Spinal cord (tissue), 10 donors: ENCODE measurements around the gene ATP5MG. TPM values are rescaled to one million over a fixed set of nuclear protein-coding genes. Genes with fewer than 3 reads are reported as not detected.

Experiments
- DNase-seq, 6 donors: peaks; one replicate each; pipeline versions ENCODE4 v3.0.0 to v3.0.0-alpha.2; 2013 to 2015; ENCODE audit warnings: low spot score in 6 of 6, low read depth in 4 of 6
- H3K27ac ChIP-seq: one replicate; pipeline ENCODE4 v1.5.1; 2013; ENCODE audit warnings: low read depth, low read length, control low read depth
- H3K27me3 ChIP-seq: one replicate; pipeline ENCODE4 v1.6.1; 2013; ENCODE audit warnings: low read length; ENCODE audit not compliant: control insufficient read depth, insufficient read depth
- H3K36me3 ChIP-seq: one replicate; pipeline ENCODE4 v1.6.1; 2013; ENCODE audit warnings: low read length; ENCODE audit not compliant: control insufficient read depth, insufficient read depth
- H3K4me1 ChIP-seq: one replicate; pipeline ENCODE4 v1.6.1; 2013; ENCODE audit warnings: low read length; ENCODE audit not compliant: control insufficient read depth, insufficient read depth
- H3K4me3 ChIP-seq: one replicate; pipeline ENCODE4 v1.5.1; 2013; ENCODE audit warnings: low read depth, low read length, control low read depth
- H3K9me3 ChIP-seq: one replicate; pipeline ENCODE4 v1.6.1; 2013; ENCODE audit warnings: low read length; ENCODE audit not compliant: control insufficient read depth, insufficient read depth
- WGBS: methylation state at CpG from one replicate; pipeline ENCODE4 v1.1.5; 2013; ENCODE audit warnings: missing lambda C conversion rate; ENCODE audit not compliant: insufficient coverage; 5-methylcytosine and 5-hydroxymethylcytosine counted together
- polyA plus RNA-seq, 2 donors: library from polyadenylated mRNA; unstranded; fragments of 120-200 nt; gene quantifications; one replicate each; pipeline ENCODE4 v1.2.1, GENCODE V29; 2013; ENCODE audit not compliant: insufficient read length in 2 of 2
- total RNA-seq, 2 donors: library from RNA; depleted of rRNA in 1 of 2; stranded (reverse); fragments of 120-200 nt in 1 of 2; fragments of >200 nt in 1 of 2; gene quantifications; one replicate each; pipeline versions ENCODE4 v1.2.3 to v1.2.4, GENCODE V29; 2013 to 2014
- donor health status: healthy.

Gene ATP5MG
- total and polyA plus RNA-seq, 4 donors: 47.1 to 398 (median 330) TPM

DNA sequence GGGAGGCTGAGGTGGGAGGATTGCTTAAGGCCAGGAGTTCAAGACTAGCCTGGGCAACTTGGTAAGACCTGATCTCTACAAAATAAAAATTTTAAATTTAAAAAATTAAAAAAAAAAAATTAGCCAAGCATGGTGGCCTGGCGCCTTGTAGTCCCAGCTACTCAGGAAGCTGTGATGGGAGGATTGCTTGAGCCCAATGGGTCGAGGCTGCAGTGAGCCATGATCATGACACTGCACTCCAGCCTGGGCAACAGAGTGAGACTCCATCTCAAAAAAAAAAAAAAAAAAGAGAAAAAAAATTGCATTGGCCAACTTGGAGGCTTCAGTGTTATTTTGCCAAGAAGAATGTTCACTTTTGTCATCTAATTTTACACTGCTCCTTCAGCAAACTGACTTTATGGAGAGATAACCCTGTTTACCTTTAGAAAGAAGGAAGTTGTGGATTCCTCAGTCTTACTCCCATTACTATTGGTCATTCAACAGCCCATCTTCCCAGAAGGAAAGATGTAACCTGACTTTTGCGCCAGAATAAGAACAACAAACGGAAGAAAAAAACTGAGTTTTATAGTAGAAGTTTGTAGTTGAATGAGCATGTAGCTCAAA lies 48.0 kb downstream of the ATP5MG start:
- no CpG with 5 or more reads among the region's 4 CpGs for WGBS
- Histone ChIP-seq H3K27me3 (no peaks in the 10 kb centered on the region), H3K27ac (no peak overlapping the region), H3K4me1 (no peaks in the 10 kb centered on the region), H3K4me3 (no peak overlapping the region), H3K9me3 (no peaks in the 10 kb centered on the region), H3K36me3 (peaks cover 13% of the 10 kb centered on the region)
- no peak for DNase-seq

DNA sequence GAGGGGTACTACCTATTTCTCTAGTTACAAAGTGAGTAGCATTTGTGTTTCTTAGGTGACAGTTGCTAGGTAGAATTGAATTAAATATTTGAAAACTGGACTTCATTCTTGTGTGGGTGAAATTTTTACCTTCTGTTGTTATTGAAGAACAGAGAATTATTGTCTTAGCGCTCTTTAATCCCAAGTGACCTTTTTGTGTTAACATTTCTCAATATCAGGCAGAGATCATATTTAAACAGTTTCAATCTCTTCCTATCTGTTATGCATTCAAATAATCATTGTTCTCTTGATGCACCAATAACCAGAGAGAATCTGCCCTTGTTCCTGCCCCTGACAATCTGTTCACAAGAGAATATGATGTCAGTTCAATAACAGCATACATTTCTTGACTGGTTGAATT lies 49.0 kb downstream of the ATP5MG start:
- Histone ChIP-seq H3K4me1 (no peaks in the 10 kb centered on the region), H3K27me3 (no peaks in the 10 kb centered on the region), H3K27ac (no peak overlapping the region), H3K4me3 (no peak overlapping the region), H3K9me3 (no peaks in the 10 kb centered on the region), H3K36me3 (peaks cover 13% of the 10 kb centered on the region)
- WGBS: 80% methylated on average over 1 of the region's 1 CpG
- no peak for DNase-seq

Other genes starting within 250 kb of the ATP5MG start
- gene SCN4B, start 248.8 kb upstream of the ATP5MG start, total RNA-seq: 10 to 100 TPM; 12.5 to 30.5 TPM
- 10 to 100 TPM; 30.7 to 31.2 TPM for gene SCN4B, start 248.8 kb upstream of the ATP5MG start, polyA plus RNA-seq
- 10 to 100 TPM; 12.6 to 24.6 TPM for gene SCN2B, start 225.0 kb upstream of the ATP5MG start, total RNA-seq
- gene SCN2B, start 225.0 kb upstream of the ATP5MG start, polyA plus RNA-seq: 10 to 100 TPM; 12.6 to 16.2 TPM
- gene JAML, start 176.6 kb upstream of the ATP5MG start, total RNA-seq: 1 to 10 TPM; 8.9 to 9.2 TPM
- gene JAML, start 176.6 kb upstream of the ATP5MG start, polyA plus RNA-seq: 1 to 10 TPM in 1 of 2 donors, under 1 TPM in 1; 0.52 to 1.5 TPM
- gene MPZL3, start 149.2 kb upstream of the ATP5MG start, total RNA-seq: 1 to 10 TPM; 4.2 to 5.8 TPM
- gene MPZL3, start 149.2 kb upstream of the ATP5MG start, polyA plus RNA-seq: 1 to 10 TPM; 1.4 to 1.6 TPM
- 10 to 100 TPM; 19.5 to 50.6 TPM for gene MPZL2, start 137.3 kb upstream of the ATP5MG start, total RNA-seq
- gene MPZL2, start 137.3 kb upstream of the ATP5MG start, polyA plus RNA-seq: 10 to 100 TPM in 1 of 2 donors, 1 to 10 TPM in 1; 2.0 to 13.3 TPM
- under 1 TPM in 1 of 2 donors, not detected in 1; 0.20 TPM for gene CD3E, start 96.9 kb upstream of the ATP5MG start, total RNA-seq
- gene CD3E, start 96.9 kb upstream of the ATP5MG start, polyA plus RNA-seq: not detected
- not detected for gene CD3D, start 58.9 kb upstream of the ATP5MG start, total RNA-seq
- gene CD3D, start 58.9 kb upstream of the ATP5MG start, polyA plus RNA-seq: not detected
- gene CD3G, start 57.3 kb upstream of the ATP5MG start, total RNA-seq: under 1 TPM; 0.17 to 0.20 TPM
- under 1 TPM; 0.27 to 0.50 TPM for gene CD3G, start 57.3 kb upstream of the ATP5MG start, polyA plus RNA-seq
- gene UBE4A, start 42.0 kb upstream of the ATP5MG start, total RNA-seq: 10 to 100 TPM; 56.9 to 62.8 TPM
- gene UBE4A, start 42.0 kb upstream of the ATP5MG start, polyA plus RNA-seq: 10 to 100 TPM; 32.0 to 43.8 TPM
- 10 to 100 TPM; 45.6 to 66.8 TPM for gene KMT2A, start 34.9 kb downstream of the ATP5MG start, total RNA-seq
- gene KMT2A, start 34.9 kb downstream of the ATP5MG start, polyA plus RNA-seq: 10 to 100 TPM; 44.6 to 45.5 TPM
- 1 to 10 TPM in 1 of 2 donors, under 1 TPM in 1; 0.99 to 1.6 TPM for gene TTC36, start 125.9 kb downstream of the ATP5MG start, total RNA-seq
- gene TTC36, start 125.9 kb downstream of the ATP5MG start, polyA plus RNA-seq: 1 to 10 TPM; 3.3 to 3.5 TPM
- 10 to 100 TPM; 20.9 to 29.4 TPM for gene TMEM25, start 129.6 kb downstream of the ATP5MG start, total RNA-seq
- gene TMEM25, start 129.6 kb downstream of the ATP5MG start, polyA plus RNA-seq: 10 to 100 TPM; 43.2 to 59.5 TPM
- gene IFT46, start 164.3 kb downstream of the ATP5MG start, total RNA-seq: 10 to 100 TPM; 50.9 to 60.1 TPM
- 10 to 100 TPM; 48.1 to 50.8 TPM for gene IFT46, start 164.3 kb downstream of the ATP5MG start, polyA plus RNA-seq
- 100 to 1,000 TPM in 1 of 2 donors, 10 to 100 TPM in 1; 98.4 to 107 TPM for gene ARCN1, start 170.8 kb downstream of the ATP5MG start, total RNA-seq
- 100 to 1,000 TPM; 129 to 131 TPM for gene ARCN1, start 170.8 kb downstream of the ATP5MG start, polyA plus RNA-seq
- gene PHLDB1, start 206.0 kb downstream of the ATP5MG start, total RNA-seq: 10 to 100 TPM; 61.3 to 79.5 TPM
- 100 to 1,000 TPM; 151 to 205 TPM for gene PHLDB1, start 206.0 kb downstream of the ATP5MG start, polyA plus RNA-seq